Activated CD4-positive, alpha-beta T cell treated with anti-CD3 and anti-CD28 coated beads for 36 hours (primary cell): ENCODE results near the gene DNTTIP2. TPM values are rescaled to one million over a fixed set of nuclear protein-coding genes. Genes with fewer than 3 reads are reported as not detected.

ENCODE experiments used
- ATAC-seq: fragments of 200-7000 bp; cut with Tn5 transposase; one replicate; pipeline ENCODE4 v1.10.0; 2021; ENCODE audit warnings: mild to moderate bottlenecking, moderate library complexity
- CTCF ChIA-PET: fragments of 350-600 bp; sonication (Branson Sonifier 250); formaldehyde crosslinking; loops from one replicate; lab custom pipeline; 2021; ENCODE audit warnings: antibody characterized with exemption; lab: Charles Lee
- POLR2A ChIA-PET: fragments of 350-600 bp; sonication (Branson Sonifier 250); formaldehyde crosslinking; loops from one replicate; lab custom pipeline; 2021; ENCODE audit warnings: antibody characterized with exemption, inconsistent platforms; lab: Charles Lee
- DNase-seq: peaks from one replicate; pipeline ENCODE4 v3.0.0-alpha.2; 2020
- H3K27ac Mint-ChIP-seq: one replicate; pipeline ENCODE4 v1.8.0; 2021; ENCODE audit warnings: mixed read lengths
- H3K27me3 Mint-ChIP-seq: one replicate; pipeline ENCODE4 v1.8.0; 2021; ENCODE audit warnings: mixed read lengths
- H3K36me3 Mint-ChIP-seq: one replicate; pipeline ENCODE4 v1.8.0; 2021; ENCODE audit warnings: low read depth, mixed read lengths
- H3K4me1 Mint-ChIP-seq: one replicate; pipeline ENCODE4 v1.8.0; 2021; ENCODE audit warnings: mixed read lengths
- H3K4me3 Mint-ChIP-seq: one replicate; pipeline ENCODE4 v1.8.0; 2021; ENCODE audit warnings: mild to moderate bottlenecking, moderate library complexity, mixed read lengths
- H3K9me3 Mint-ChIP-seq: one replicate; pipeline ENCODE4 v1.8.0; 2021; ENCODE audit warnings: low read depth, mixed read lengths
- intact Hi-C, 2 experiments: fragments of 100-400 bp; cut with DNase I in 1 of 2; cut with micrococcal nuclease in 1 of 2; formaldehyde crosslinking; loops; one replicate each; pipeline versions ENCODE4 v1.14.2 to v1.15.1; 2022 to 2024; cut with DNase I, micrococcal nuclease
- microRNA-seq: library from miRNA; unstranded; fragments of <30 nt; microRNA quantifications from one replicate; pipeline ENCODE4 v1.2.0, GENCODE V29; 2021; ENCODE audit warnings: borderline replicate concordance
- total RNA-seq, 2 experiments: library from RNA; stranded (reverse); gene quantifications; one replicate each; pipeline ENCODE4 v1.2.3, GENCODE V29; 2021

DNTTIP2 gene
- total RNA-seq, 2 experiments from 2014 or later, result 82.8 to 84.9 TPM

- no peaks in the 10 kb centered on the region for H3K9me3 Mint-ChIP-seq
- ChIA-PET CTCF (interaction anchor here (0.6 to 1.7 kb wide), 7 partner anchors 9 to 204 kb away, joined by 3 to 11 read pairs (median 3); no protein-coding TSS in a partner anchor), POLR2A (interaction anchor here (0.7 kb wide), 1 partner anchor 73 kb away, joined by 3 read pairs; no protein-coding TSS in a partner anchor)
- H3K27ac Mint-ChIP-seq, result no peak overlapping the region
- ATAC-seq (peak; percentile 73), DNase-seq (peak; percentile 58)
- peaks cover 16% of the 10 kb centered on the region for H3K4me1 Mint-ChIP-seq
- intact Hi-C loops, result loop anchor here in 1 of 2 experiments (1.0 kb wide), 1 partner anchor 22 kb away; no protein-coding TSS in a partner anchor
- H3K27me3 Mint-ChIP-seq, result no peaks in the 10 kb centered on the region
- H3K36me3 Mint-ChIP-seq, result no peaks in the 10 kb centered on the region
- H3K4me3 Mint-ChIP-seq, result no peak overlapping the region
Observed at GRCh38 chr1:93822730-93823425, 56.1 kb downstream of the DNTTIP2 start.

- H3K4me3 Mint-ChIP-seq, result no peak overlapping the region
- no peak for DNase-seq
- H3K4me1 Mint-ChIP-seq, result peaks cover 29% of the 10 kb centered on the region
- no peak for ATAC-seq
- ChIA-PET CTCF (interaction anchor here (1.1 to 1.6 kb wide), 2 partner anchors 10 to 18 kb away, joined by 4 to 5 read pairs; no protein-coding TSS in a partner anchor), POLR2A (no interaction called here)
- no peaks in the 10 kb centered on the region for H3K36me3 Mint-ChIP-seq
- no peaks in the 10 kb centered on the region for H3K27me3 Mint-ChIP-seq
- H3K27ac Mint-ChIP-seq, result no peak overlapping the region
- intact Hi-C loops, result no loop called here
- no peaks in the 10 kb centered on the region for H3K9me3 Mint-ChIP-seq
Observed at GRCh38 chr1:93821423-93822144, 57.4 kb downstream of the DNTTIP2 start.

- no peaks in the 10 kb centered on the region for H3K36me3 Mint-ChIP-seq
- ATAC-seq (no peak), DNase-seq (no peak)
- ChIA-PET CTCF (interaction anchor here (0.6 to 1.6 kb wide), 3 partner anchors 9 to 22 kb away, joined by 3 to 5 read pairs (median 4); no protein-coding TSS in a partner anchor), POLR2A (no interaction called here)
- H3K27me3 Mint-ChIP-seq, result no peaks in the 10 kb centered on the region
- peaks cover 29% of the 10 kb centered on the region for H3K4me1 Mint-ChIP-seq
- H3K9me3 Mint-ChIP-seq, result no peaks in the 10 kb centered on the region
- no peak overlapping the region for H3K4me3 Mint-ChIP-seq
- no peak overlapping the region for H3K27ac Mint-ChIP-seq
- intact Hi-C loops, result no loop called here
Observed at GRCh38 chr1:93820554-93821422, 58.2 kb downstream of the DNTTIP2 start.

DNA sequence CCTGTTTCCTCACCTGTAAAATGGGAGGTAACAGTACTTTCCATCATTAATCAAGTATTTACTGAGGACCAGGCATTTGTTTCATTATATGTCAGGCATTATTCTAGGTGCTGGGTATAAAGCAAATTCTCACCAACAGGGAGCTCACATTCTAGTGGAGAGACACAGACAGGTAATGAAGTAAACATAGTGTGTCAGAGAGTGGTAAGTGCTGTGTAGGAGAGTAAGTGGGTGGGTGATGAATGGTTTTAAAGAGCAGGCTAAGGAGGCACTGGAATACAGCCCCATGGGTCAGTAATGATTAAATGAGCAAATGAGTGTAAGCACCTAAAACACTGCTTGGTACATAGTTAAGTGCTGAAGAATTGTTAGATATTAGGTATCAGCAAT lies 60.4 kb downstream of the DNTTIP2 start:
- no peak for DNase-seq
- CTCF ChIA-PET, result interaction anchor here (0.7 to 9.9 kb wide), 7 partner anchors 10 to 375 kb away, joined by 3 to 256 read pairs (median 3); no protein-coding TSS in a partner anchor
- H3K4me1 Mint-ChIP-seq, result peaks cover 29% of the 10 kb centered on the region
- H3K27me3 Mint-ChIP-seq, result no peaks in the 10 kb centered on the region
- intact Hi-C loops, result loop anchor here (1.0 to 10.0 kb wide), 5 partner anchors 26 to 564 kb away; no protein-coding TSS in a partner anchor
- POLR2A ChIA-PET, result no interaction called here
- no peak overlapping the region for H3K4me3 Mint-ChIP-seq
- no peak overlapping the region for H3K27ac Mint-ChIP-seq
- ATAC-seq, result peak; percentile 25
- H3K9me3 Mint-ChIP-seq, result no peaks in the 10 kb centered on the region
- no peaks in the 10 kb centered on the region for H3K36me3 Mint-ChIP-seq

GRCh38 chr1:93817819-93818569 lies 61.0 kb downstream of the DNTTIP2 start:
- Mint-ChIP-seq H3K36me3 (no peaks in the 10 kb centered on the region), H3K4me3 (no peak overlapping the region), H3K4me1 (peaks cover 25% of the 10 kb centered on the region), H3K9me3 (no peaks in the 10 kb centered on the region), H3K27ac (peak overlapping the region; percentile 67), H3K27me3 (no peaks in the 10 kb centered on the region)
- DNase-seq (peak; percentile 75), ATAC-seq (peak; percentile 82)
- intact Hi-C loops, result loop anchor here (1.0 to 10.0 kb wide), 5 partner anchors 26 to 564 kb away; no protein-coding TSS in a partner anchor
- POLR2A ChIA-PET, result no interaction called here
- CTCF ChIA-PET, result interaction anchor here (0.7 to 9.9 kb wide), 9 partner anchors 11 to 374 kb away, joined by 3 to 256 read pairs (median 3); no protein-coding TSS in a partner anchor

- ChIA-PET POLR2A (no interaction called here), CTCF (interaction anchor here (0.6 to 9.9 kb wide), 11 partner anchors 11 to 373 kb away, joined by 3 to 256 read pairs (median 3); no protein-coding TSS in a partner anchor)
- DNase-seq (no peak), ATAC-seq (peak; percentile 30)
- Mint-ChIP-seq H3K4me1 (peaks cover 21% of the 10 kb centered on the region), H3K9me3 (no peaks in the 10 kb centered on the region), H3K27ac (peak overlapping the region; percentile 26), H3K27me3 (no peaks in the 10 kb centered on the region), H3K36me3 (no peaks in the 10 kb centered on the region), H3K4me3 (no peak overlapping the region)
- intact Hi-C loops, result loop anchor here (5.0 to 10.0 kb wide), 2 partner anchors 512 to 565 kb away; no protein-coding TSS in a partner anchor
Observed at GRCh38 chr1:93816970-93817678, 61.9 kb downstream of the DNTTIP2 start.

Small RNAs within 50 kb of the gene (microRNA-seq; reads per million reads assigned to microRNA genes)
- 71.2 reads per million, percentile 60 among the genes with 10 or more reads in this experiment for gene MIR760

Other genes starting within 250 kb of the DNTTIP2 start
- gene BCAR3, start 197.4 kb downstream of the DNTTIP2 start, total RNA-seq, result under 1 TPM; 0.46 to 0.54 TPM
- gene GCLM, start 30.2 kb upstream of the DNTTIP2 start, total RNA-seq, result 10 to 100 TPM; 12.8 to 19.2 TPM
- gene ABCA4, start 241.9 kb upstream of the DNTTIP2 start, total RNA-seq, result under 1 TPM; 0.14 to 0.18 TPM